ENCODE results near the gene C1QTNF12. TPM values are rescaled to one million over a fixed set of nuclear protein-coding genes. Genes with fewer than 3 reads are reported as not detected.
A peak's percentile ranks its signal among the peaks of the same experiment; 100 is the strongest.

C1QTNF12 gene
- total RNA-seq, 2 experiments from 2014 or later: 1.8 to 6.1 TPM

DNA sequence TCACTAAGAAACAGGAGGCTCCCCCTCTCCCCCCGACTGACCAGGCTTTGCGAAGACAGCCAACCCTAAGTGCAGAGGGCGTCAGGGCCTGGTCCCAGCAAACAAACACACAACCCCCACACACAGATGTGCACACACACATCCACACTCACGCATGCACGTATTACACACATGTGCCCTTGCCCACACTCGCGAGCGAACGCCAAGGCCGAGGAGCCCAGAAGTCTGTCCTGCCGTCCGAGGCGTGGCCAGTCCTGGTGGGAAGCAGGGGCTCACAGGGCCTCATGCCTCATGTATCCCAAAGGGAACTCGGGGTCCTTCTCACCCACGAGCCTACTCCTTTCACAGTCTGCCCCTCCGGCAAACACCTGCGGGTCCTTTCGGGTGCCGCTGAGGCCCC, 16.8 kb downstream of the C1QTNF12 start:
- no peak overlapping the region for H3K27ac ChIP-seq (ENCODE audit: low read depth, low read length, poor library complexity, severe bottlenecking)
- TF ChIP-seq, protein P1, sequence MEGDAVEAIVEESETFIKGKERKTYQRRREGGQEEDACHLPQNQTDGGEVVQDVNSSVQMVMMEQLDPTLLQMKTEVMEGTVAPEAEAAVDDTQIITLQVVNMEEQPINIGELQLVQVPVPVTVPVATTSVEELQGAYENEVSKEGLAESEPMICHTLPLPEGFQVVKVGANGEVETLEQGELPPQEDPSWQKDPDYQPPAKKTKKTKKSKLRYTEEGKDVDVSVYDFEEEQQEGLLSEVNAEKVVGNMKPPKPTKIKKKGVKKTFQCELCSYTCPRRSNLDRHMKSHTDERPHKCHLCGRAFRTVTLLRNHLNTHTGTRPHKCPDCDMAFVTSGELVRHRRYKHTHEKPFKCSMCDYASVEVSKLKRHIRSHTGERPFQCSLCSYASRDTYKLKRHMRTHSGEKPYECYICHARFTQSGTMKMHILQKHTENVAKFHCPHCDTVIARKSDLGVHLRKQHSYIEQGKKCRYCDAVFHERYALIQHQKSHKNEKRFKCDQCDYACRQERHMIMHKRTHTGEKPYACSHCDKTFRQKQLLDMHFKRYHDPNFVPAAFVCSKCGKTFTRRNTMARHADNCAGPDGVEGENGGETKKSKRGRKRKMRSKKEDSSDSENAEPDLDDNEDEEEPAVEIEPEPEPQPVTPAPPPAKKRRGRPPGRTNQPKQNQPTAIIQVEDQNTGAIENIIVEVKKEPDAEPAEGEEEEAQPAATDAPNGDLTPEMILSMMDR (conservative IDR thresholded peaks at IDR 0.05; ENCODE audit: low read length): no peak
- TF ChIP-seq EZH2phosphoT487 (IDR thresholded peaks at IDR 0.05; ENCODE audit: borderline replicate concordance, low read depth, low read length): no peak
- no peaks in the 10 kb centered on the region for H4K20me1 ChIP-seq (ENCODE audit: insufficient read depth, low read length)
- DNase-seq (ENCODE audit: low spot score): no peak
- no peaks in the 10 kb centered on the region for H3K9me3 ChIP-seq (ENCODE audit: low read length)
- H3K79me2 ChIP-seq (ENCODE audit: insufficient read depth, low read depth, low read length): peaks cover 53% of the 10 kb centered on the region
- H2AFZ ChIP-seq (ENCODE audit: low read length): no peak overlapping the region
- ChIA-PET POLR2A (no interaction called here), CTCF (ENCODE audit: unreplicated experiment) (no interaction called here)
- no peaks in the 10 kb centered on the region for H3K9me2 ChIP-seq (ENCODE audit: insufficient read depth, low read length)
- peak overlapping the region; percentile 99 for H3K4me2 ChIP-seq (ENCODE audit: low read length)
- H3K36me3 ChIP-seq (ENCODE audit: insufficient read depth, low read length): peaks cover 52% of the 10 kb centered on the region
- no peak overlapping the region for H3K4me3 ChIP-seq (ENCODE audit: low read depth, low read length, poor library complexity, severe bottlenecking)
- peaks cover 28% of the 10 kb centered on the region for H3K4me1 ChIP-seq (ENCODE audit: insufficient read depth, low read length, poor library complexity, severe bottlenecking)
- intact Hi-C loops (cut with micrococcal nuclease; ENCODE audit: unreplicated experiment): loop anchor here (1.0 to 10.0 kb wide), 3 partner anchors 78 to 195 kb away; partner anchors contain the start of genes ACAP3 and PUSL1
- no TSS peak for BruUV-seq (replicated peaks)

DNA sequence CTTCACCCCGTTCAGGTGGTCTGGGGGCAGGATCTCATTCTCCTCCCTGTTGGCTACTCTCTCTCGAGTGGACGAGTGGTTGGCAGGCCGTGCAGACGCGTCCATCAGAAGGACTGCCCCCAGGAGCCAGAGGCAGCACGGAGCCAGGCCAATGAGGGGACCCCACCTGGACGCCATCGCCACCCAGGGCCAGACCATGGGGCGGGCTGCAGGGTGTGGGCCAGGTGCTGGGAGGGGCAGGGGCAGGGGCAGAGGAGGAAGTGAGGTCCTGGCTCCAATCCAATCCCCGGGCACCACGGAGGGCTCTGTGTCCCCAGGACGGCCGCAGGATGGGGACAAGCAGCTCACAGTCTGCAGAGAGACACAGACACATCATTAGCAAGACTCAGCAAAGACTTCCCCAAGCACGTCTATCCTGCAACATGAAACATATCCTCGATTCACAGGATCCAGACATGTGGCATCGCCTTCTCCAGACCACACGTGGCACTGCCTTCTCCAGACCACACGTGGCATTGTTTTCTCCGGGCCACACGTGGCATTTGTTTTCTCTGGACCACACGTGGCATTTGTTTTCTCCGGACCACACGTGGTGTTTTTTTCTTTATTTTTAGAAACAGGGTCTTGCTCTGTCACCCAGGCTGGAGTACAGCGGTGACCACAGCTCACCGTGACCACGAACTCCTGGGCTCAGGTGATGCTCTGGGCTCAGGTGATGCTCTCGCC, 17.8 kb downstream of the C1QTNF12 start:
- no peaks in the 10 kb centered on the region for H3K9me3 ChIP-seq (ENCODE audit: low read length)
- no peak overlapping the region for H3K27ac ChIP-seq (ENCODE audit: low read depth, low read length, poor library complexity, severe bottlenecking)
- intact Hi-C loops (cut with micrococcal nuclease; ENCODE audit: unreplicated experiment): no loop called here
- DNase-seq (ENCODE audit: low spot score): no peak
- ChIA-PET CTCF (ENCODE audit: unreplicated experiment) (no interaction called here), POLR2A (no interaction called here)
- no peaks in the 10 kb centered on the region for H3K9me2 ChIP-seq (ENCODE audit: insufficient read depth, low read length)
- TF ChIP-seq, protein P1 (conservative IDR thresholded peaks at IDR 0.05; ENCODE audit: low read length): no peak
- no peak for TF ChIP-seq EZH2phosphoT487 (IDR thresholded peaks at IDR 0.05; ENCODE audit: borderline replicate concordance, low read depth, low read length)
- H4K20me1 ChIP-seq (ENCODE audit: insufficient read depth, low read length): no peaks in the 10 kb centered on the region
- peak overlapping the region; percentile 99; the same call in 1 of the 2 replicates for H3K4me2 ChIP-seq (ENCODE audit: low read length)
- BruUV-seq (replicated peaks): no TSS peak
- peaks cover 27% of the 10 kb centered on the region for H3K4me1 ChIP-seq (ENCODE audit: insufficient read depth, low read length, poor library complexity, severe bottlenecking)
- peaks cover 60% of the 10 kb centered on the region for H3K36me3 ChIP-seq (ENCODE audit: insufficient read depth, low read length)
- H3K79me2 ChIP-seq (ENCODE audit: insufficient read depth, low read depth, low read length): peaks cover 43% of the 10 kb centered on the region
- H2AFZ ChIP-seq (ENCODE audit: low read length): no peak overlapping the region
- no peak overlapping the region for H3K4me3 ChIP-seq (ENCODE audit: low read depth, low read length, poor library complexity, severe bottlenecking)

DNA sequence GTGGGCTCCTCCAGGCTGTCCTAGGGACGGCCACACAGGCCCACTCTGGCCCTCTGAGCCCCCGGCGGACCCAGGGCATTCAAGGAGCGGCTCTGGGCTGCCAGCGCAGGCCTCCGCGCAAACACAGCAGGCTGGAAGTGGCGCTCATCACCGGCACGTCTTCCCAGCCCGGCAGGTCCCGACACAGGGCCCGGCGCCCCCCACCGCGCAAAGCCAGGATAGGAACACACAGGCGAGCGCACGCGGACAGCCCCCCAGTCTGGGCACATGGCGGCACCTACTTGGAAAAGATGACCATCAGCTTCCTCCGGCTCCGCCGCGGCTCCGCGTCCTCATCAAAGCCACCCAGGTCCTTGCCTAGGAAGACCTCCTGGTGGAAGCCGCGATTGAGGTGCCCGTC, 18.3 kb downstream of the C1QTNF12 start:
- Histone ChIP-seq H3K9me3 (ENCODE audit: low read length) (no peaks in the 10 kb centered on the region), H3K9me2 (ENCODE audit: insufficient read depth, low read length) (no peaks in the 10 kb centered on the region), H3K27ac (ENCODE audit: low read depth, low read length, poor library complexity, severe bottlenecking) (no peak overlapping the region), H2AFZ (ENCODE audit: low read length) (no peak overlapping the region), H3K4me3 (ENCODE audit: low read depth, low read length, poor library complexity, severe bottlenecking) (no peak overlapping the region), H3K4me1 (ENCODE audit: insufficient read depth, low read length, poor library complexity, severe bottlenecking) (peaks cover 21% of the 10 kb centered on the region), H3K4me2 (ENCODE audit: low read length) (no peak overlapping the region), H4K20me1 (ENCODE audit: insufficient read depth, low read length) (no peaks in the 10 kb centered on the region), H3K79me2 (ENCODE audit: insufficient read depth, low read depth, low read length) (peaks cover 37% of the 10 kb centered on the region), H3K36me3 (ENCODE audit: insufficient read depth, low read length) (peaks cover 63% of the 10 kb centered on the region)
- no TSS peak for BruUV-seq (replicated peaks)
- POLR2A ChIA-PET: no interaction called here
- no peak for TF ChIP-seq EZH2phosphoT487 (IDR thresholded peaks at IDR 0.05; ENCODE audit: borderline replicate concordance, low read depth, low read length)
- TF ChIP-seq, protein P1 (conservative IDR thresholded peaks at IDR 0.05; ENCODE audit: low read length): no peak
- CTCF ChIA-PET (ENCODE audit: unreplicated experiment): no interaction called here
- intact Hi-C loops (cut with micrococcal nuclease; ENCODE audit: unreplicated experiment): no loop called here
- no peak for DNase-seq (ENCODE audit: low spot score)

Data from OCI-LY7 (cell line).